GM19468 (cell line): ENCODE data around the gene SPEG.

Experiments
- ATAC-seq: cut with Tn5 transposase; IDR thresholded peaks from one replicate; pipeline ENCODE4 v1.9.1; 2021; ENCODE audit warnings: mild to moderate bottlenecking, moderate library complexity, moderate number of reproducible peaks; ENCODE audit not compliant: unreplicated experiment; ENCODE audit errors: extremely low read depth

Gene SPEG

DNA sequence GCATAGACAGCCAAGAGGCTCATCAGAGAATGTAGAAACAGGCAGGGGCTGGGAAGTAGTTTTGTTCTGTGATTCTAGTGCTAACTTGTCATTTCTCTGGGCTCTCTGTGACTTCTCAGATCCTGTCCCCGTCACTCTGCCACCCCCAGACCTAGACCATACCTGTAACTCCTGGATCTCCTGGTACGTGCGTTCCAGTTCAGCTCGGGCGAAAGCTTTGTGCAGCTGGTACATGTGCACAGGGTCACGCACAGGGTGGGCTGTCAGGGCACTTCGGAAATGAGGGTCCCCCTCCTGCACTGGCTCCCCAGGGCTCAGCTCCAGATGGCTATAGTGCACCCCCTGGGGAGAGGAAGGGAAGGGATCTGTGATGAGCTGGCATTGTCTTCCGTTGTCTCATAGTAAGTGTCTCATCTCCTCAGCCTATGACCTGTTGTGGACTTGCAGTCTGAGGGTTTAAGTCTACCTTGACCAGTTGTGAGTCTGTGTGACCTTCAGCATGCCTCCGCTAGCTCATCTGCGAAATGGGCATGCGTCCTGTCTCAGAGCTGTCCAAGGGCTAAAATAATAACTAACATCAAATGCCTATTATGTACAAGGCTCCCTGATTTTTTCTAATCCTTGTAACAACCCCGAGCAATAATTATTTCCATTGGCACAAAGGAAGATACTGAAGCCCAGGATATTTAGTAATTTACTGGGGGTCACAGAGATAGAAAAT is 106.3 kb downstream of the SPEG start:
- no peak for ATAC-seq

- peak; percentile 47 for ATAC-seq
Observed at GRCh38 chr2:219541611-219542180, 107.1 kb downstream of the SPEG start.

DNA sequence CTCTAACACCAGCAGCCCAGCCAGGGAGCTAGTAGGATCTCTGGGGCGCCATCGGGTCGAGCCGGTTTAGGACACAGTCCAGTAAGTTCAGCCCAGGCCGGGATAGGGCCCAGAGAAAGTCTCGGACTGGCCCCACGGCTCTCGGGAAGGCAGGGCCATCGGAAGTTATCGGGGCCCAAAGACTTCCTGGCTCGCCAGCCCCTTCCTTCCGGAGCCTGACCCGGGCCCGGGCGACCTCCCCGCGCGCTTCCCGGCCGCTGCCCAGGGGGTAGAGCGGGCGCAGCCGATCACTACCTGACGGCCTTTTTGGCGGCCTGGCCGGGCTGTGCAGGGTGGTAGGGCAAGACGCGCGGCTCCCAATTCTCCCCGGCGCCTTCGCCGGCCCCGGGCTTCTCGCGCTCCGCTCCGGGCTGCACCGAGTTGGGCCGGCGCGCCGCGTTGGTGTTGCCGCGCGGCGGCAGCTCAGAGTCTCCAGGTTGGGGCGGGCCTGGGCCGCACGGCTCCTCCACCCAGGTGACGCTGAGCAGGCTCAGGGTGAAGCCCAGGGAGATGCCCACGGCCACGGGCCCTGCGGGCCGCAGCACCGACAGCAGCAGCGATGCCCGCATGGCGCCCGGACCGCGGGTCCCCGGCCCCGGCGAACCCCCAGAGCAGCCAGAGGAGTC is 108.4 kb downstream of the SPEG start:
- peak; percentile 11 for ATAC-seq

DNA sequence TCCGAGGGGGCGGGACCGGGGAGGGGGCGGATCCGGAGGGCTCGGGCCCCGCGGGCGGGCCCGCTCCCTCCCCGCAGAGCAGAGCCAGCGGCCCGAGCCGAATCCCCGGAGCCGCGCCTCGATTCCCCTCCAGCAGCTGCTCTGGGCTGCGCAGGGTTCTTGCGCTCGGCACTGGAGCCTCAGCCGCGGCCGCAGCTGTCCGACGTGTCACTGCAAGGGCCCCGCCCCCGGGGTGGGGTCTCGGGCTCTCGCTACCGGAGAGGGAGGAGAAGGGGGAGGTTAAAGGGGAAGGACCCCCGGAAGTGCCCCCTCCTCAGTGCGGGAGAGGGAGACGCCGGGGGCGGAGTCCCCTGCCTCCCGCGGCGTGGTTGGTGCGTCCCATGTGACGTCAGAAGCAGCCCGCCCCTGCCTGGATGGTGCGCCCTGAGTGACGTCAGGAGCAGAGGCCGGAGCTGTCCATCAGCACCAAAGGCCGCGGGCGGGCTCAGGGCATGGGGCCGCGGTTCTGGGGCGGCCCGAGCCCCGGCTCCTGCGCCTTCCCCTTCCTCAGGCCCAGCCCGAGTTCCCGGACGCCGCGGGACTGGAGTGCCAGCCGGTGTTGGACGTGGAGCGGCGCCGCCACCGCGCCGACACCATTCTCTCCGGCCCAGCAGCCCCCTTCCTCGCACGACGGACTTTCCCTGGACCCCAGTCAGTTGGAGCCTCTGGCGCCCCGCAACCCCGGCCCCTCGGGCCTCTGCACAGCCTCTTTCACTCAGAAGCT is 109.1 kb downstream of the SPEG start, which contains the start of the genes CHPF and TMEM198:
TSS of gene CHPF (minus strand) at position 214 of the 763 bp plus-strand sequence. CDS start 271 bp downstream, outside the sequence.
TSS of gene TMEM198 (plus strand) at position 433 of the 763 bp plus-strand sequence. CDS start 700 bp downstream, outside the sequence.
- ATAC-seq = peak; percentile 71

DNA sequence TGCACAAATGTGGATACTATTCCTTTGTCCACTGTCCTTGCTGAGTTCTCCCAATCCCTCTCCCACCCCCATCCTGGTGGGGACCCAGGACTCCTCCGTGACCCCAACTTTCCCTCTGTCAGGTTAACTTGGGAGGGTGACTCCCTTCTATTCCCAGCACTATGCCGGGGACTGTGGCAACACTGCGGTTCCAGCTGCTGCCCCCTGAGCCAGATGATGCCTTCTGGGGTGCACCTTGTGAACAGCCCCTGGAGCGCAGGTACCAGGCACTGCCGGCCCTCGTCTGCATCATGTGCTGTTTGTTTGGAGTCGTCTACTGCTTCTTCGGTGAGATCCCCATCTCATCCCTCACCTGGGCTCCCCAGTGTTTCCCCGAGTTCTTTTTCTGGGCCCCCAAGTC is 109.9 kb downstream of the SPEG start:
- ATAC-seq = no peak

DNA sequence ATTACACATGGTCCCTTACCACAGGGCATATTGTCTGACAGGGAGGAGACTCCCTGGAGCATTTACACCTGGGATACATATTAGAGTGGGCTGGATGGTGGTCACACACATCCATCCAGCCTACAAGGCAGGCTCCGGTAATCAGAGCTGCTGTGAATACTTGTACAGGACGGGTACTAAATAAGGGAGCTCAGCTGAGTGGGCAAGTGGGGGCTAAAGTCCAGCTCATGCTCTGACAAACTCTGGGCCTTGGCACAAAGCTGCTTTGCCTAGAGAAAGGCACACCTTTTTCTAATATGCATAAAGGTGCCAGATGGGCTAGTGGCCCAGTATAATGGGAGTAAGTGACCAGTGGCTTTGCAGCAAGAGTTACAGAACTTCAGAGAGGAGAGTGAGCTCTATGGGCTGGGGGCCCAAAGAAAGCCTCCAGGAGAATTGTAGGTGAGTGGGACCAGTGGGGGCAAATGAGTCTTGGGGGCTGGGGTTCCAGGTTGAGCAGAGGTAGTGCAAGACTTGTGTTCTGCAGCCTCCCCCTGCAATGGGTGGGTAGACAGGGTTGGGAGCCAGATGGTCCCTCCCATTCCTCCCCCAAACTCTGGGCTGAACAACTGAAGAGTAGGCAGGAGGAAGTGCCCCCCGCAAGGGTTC is 110.8 kb downstream of the SPEG start:
- ATAC-seq = no peak

- no peak for ATAC-seq
Observed at GRCh38 chr2:219545943-219546352, 111.3 kb downstream of the SPEG start.

DNA sequence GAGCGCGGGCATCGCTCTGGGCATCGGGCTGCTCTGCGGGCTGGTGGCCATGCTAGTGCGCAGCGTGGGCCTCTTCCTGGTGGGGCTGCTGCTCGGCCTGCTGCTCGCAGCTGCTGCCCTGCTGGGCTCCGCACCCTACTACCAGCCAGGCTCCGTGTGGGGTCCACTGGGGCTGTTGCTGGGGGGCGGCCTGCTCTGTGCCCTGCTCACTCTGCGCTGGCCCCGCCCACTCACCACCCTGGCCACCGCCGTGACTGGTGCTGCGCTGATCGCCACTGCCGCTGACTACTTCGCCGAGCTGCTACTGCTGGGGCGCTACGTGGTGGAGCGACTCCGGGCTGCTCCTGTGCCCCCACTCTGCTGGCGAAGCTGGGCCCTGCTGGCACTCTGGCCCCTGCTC is 113.0 kb downstream of the SPEG start:
- no peak for ATAC-seq
